Thoracic aorta (tissue), 2 donors: ENCODE results near the gene SLC25A30. TPM values are rescaled to one million over a fixed set of nuclear protein-coding genes. Genes with fewer than 3 reads are reported as not detected.
"Not testable (repeated sequence)": the region's sequence is repeated elsewhere in the genome, so short reads cannot be mapped to it uniquely, and the experiment has no call there.

Experiments
- ATAC-seq: fragments of 150-250 bp; one replicate; pipeline ENCODE4 v1.8.0; 2017; ENCODE audit warnings: low read depth; ENCODE audit not compliant: insufficient number of reproducible peaks, low FRiP score
- DNase-seq: peaks from one replicate; pipeline ENCODE4 v3.0.0-alpha.2; 2020; ENCODE audit warnings: low spot score
- H3K27ac ChIP-seq, 2 donors: fragments of 200-600 bp; sonication (generic); 1 replicate in 1 of 2; 2 replicates in 1 of 2; pipeline ENCODE4 v1.5.1; 2016; ENCODE audit warnings: mild to moderate bottlenecking in 2 of 2, moderate library complexity in 2 of 2
- H3K27me3 ChIP-seq: fragments of 200-600 bp; sonication (generic); replicated peaks from 2 replicates; pipeline ENCODE4 v1.6.0; 2016; ENCODE audit warnings: mild to moderate bottlenecking; ENCODE audit not compliant: insufficient read depth
- H3K36me3 ChIP-seq: fragments of 200-600 bp; sonication (generic); one replicate; pipeline ENCODE4 v1.5.1; 2016
- H3K4me1 ChIP-seq, 2 donors: fragments of 200-600 bp; sonication (generic); 1 replicate in 1 of 2; 2 replicates in 1 of 2; pipeline versions ENCODE4 v1.5.1 to v1.6.0; 2016; ENCODE audit warnings: low read depth in 2 of 2, mild to moderate bottlenecking in 1 of 2; ENCODE audit not compliant: control insufficient read depth in 1 of 2
- H3K4me3 ChIP-seq: fragments of 200-600 bp; sonication (generic); 2 replicates; pipeline ENCODE4 v1.5.1; 2016; ENCODE audit warnings: mild to moderate bottlenecking
- H3K9me3 ChIP-seq: fragments of 200-600 bp; sonication (generic); 2 replicates; pipeline ENCODE4 v1.5.1; 2016
- total RNA-seq, 2 donors: library from RNA; depleted of rRNA; stranded (reverse); fragments of >200 nt; gene quantifications; one replicate each; pipeline versions ENCODE4 v1.1.0 to v1.2.3, GENCODE V29; 2016
- TF ChIP-seq, protein P1 (sequence below): fragments of 200-600 bp; sonication (generic); IDR thresholded peaks from one replicate; pipeline ENCODE4 v1.5.1; 2019; ENCODE audit warnings: antibody characterized with exemption

SLC25A30 gene
- total RNA-seq, 2 donors from 2014 or later, result 18.7 to 19.9 TPM

- Histone ChIP-seq H3K27ac (no peak overlapping the region), H3K36me3 (peaks cover 23% of the 10 kb centered on the region), H3K4me3 (no peak overlapping the region), H3K9me3 (no peaks in the 10 kb centered on the region), H3K27me3 (no peaks in the 10 kb centered on the region), H3K4me1 (peaks cover 0 to 4% of the 10 kb centered on the region in 2 donors)
- DNase-seq (no peak), ATAC-seq (no peak)
- TF ChIP-seq, protein P1, sequence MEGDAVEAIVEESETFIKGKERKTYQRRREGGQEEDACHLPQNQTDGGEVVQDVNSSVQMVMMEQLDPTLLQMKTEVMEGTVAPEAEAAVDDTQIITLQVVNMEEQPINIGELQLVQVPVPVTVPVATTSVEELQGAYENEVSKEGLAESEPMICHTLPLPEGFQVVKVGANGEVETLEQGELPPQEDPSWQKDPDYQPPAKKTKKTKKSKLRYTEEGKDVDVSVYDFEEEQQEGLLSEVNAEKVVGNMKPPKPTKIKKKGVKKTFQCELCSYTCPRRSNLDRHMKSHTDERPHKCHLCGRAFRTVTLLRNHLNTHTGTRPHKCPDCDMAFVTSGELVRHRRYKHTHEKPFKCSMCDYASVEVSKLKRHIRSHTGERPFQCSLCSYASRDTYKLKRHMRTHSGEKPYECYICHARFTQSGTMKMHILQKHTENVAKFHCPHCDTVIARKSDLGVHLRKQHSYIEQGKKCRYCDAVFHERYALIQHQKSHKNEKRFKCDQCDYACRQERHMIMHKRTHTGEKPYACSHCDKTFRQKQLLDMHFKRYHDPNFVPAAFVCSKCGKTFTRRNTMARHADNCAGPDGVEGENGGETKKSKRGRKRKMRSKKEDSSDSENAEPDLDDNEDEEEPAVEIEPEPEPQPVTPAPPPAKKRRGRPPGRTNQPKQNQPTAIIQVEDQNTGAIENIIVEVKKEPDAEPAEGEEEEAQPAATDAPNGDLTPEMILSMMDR, result no peak
Observed at GRCh38 chr13:45350152-45350551, 68.0 kb downstream of the SLC25A30 start.

DNA sequence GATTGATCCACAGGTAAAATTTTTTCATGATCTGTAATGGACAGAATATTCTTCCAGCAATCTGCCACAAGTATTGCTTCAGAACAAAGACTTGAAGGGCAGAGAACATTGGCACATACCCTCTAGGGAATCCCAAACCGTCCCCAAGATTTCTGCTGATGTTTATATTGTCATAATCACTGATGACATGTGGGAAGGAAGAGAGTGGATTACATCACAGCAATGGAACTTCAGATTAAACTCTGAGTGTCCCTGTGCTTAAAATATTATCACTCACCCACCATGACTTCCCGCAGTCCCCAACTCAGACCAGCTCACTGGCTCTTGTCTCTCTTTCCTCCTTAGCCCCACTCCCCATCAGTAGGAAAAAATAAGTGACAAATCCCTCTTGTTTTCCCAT lies 68.7 kb downstream of the SLC25A30 start:
- Histone ChIP-seq H3K36me3 (peaks cover 16% of the 10 kb centered on the region), H3K4me3 (no peak overlapping the region), H3K9me3 (no peaks in the 10 kb centered on the region), H3K4me1 (peaks cover 0 to 4% of the 10 kb centered on the region in 2 donors), H3K27ac (no peak overlapping the region), H3K27me3 (no peaks in the 10 kb centered on the region)
- no peak for ATAC-seq
- TF ChIP-seq, protein P1, result no peak
- DNase-seq, result no peak

DNA sequence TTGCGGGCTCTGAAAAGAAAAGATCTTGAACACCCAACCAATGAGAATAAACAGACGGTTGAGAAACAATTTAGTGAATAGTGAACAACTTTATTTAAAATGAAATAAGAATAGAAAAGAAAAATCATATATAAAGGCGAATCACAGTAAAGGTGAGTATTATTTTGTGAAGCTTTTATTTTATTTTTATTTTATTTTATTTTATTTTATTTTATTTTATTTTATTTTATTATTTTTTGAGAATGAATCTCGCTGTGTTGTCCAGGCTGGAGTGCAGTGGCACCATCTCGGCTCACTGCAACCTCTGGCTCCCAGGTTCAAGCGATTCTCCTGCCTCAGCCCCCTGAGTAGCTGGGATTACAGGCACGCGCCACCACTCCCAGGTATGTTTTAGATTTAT lies 74.1 kb downstream of the SLC25A30 start:
- H3K27me3 ChIP-seq, H3K27ac ChIP-seq, ATAC-seq, H3K9me3 ChIP-seq, H3K4me3 ChIP-seq, DNase-seq: not testable (repeated sequence)
- peaks cover 5 to 26% of the 10 kb centered on the region in 2 donors for H3K4me1 ChIP-seq
- H3K36me3 ChIP-seq, result peaks cover 14% of the 10 kb centered on the region

Other genes starting within 250 kb of the SLC25A30 start
- not detected for gene KCTD4, start 217.3 kb downstream of the SLC25A30 start, total RNA-seq
- gene TPT1, start 77.2 kb downstream of the SLC25A30 start, total RNA-seq, result 1,000 to 10,000 TPM; 1,970 to 2,340 TPM
- gene COG3, start 46.6 kb upstream of the SLC25A30 start, total RNA-seq, result 10 to 100 TPM; 20.3 to 36.3 TPM
- not detected for gene ERICH6B, start 197.4 kb upstream of the SLC25A30 start, total RNA-seq